ENCODE data around the gene MMEL1.

DNA sequence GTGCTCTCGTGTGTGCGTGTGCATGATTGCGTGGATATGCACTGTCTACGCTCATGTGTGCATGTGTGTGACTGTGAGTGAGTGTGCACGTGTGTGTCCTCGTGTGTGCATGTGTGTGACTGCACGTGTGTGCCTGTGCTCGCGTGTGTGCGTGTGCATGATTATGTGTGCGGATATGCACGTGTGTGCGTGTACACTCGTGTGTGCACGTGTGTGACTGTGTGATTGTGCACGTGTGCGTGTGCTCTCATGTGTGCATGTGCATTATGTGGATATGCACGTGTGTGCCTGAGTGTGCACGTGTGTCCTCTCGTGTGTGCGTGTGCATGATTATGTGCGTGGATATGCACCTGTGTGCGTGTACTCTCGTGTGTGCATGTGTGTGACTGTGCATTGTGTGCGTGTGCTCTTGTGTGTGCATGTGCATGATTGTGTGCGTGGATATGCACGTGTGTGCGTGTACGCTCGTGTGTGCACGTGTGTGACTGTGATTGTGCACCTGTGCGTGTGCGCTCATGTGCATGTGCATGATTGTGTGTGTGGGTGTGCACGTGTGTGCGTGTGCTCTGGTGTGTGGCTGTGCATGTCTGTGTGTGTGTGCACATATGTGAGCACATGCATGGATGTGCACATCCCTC lies 2.2 kb downstream of the MMEL1 start:
- TF ChIP-seq, protein P1, sequence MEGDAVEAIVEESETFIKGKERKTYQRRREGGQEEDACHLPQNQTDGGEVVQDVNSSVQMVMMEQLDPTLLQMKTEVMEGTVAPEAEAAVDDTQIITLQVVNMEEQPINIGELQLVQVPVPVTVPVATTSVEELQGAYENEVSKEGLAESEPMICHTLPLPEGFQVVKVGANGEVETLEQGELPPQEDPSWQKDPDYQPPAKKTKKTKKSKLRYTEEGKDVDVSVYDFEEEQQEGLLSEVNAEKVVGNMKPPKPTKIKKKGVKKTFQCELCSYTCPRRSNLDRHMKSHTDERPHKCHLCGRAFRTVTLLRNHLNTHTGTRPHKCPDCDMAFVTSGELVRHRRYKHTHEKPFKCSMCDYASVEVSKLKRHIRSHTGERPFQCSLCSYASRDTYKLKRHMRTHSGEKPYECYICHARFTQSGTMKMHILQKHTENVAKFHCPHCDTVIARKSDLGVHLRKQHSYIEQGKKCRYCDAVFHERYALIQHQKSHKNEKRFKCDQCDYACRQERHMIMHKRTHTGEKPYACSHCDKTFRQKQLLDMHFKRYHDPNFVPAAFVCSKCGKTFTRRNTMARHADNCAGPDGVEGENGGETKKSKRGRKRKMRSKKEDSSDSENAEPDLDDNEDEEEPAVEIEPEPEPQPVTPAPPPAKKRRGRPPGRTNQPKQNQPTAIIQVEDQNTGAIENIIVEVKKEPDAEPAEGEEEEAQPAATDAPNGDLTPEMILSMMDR (IDR thresholded peaks at IDR 0.05), result no peak
- no peak for TF ChIP-seq POLR2A (IDR thresholded peaks at IDR 0.05)

Data from testis (tissue), 2 donors.